Mesothelial cell of epicardium (in vitro differentiated cells): Measurements from ENCODE around the gene LINC00632. TPM values are rescaled to one million over a fixed set of nuclear protein-coding genes. Genes with fewer than 3 reads are reported as not detected.
"Not testable (repeated sequence)": the region's sequence is repeated elsewhere in the genome, so short reads cannot be mapped to it uniquely, and the experiment has no call there.

ENCODE experiments used
- DNase-seq, 2 experiments: peaks; one replicate each; pipeline ENCODE4 v3.0.0; 2021; ENCODE audit warnings: low spot score in 2 of 2; ENCODE audit not compliant: unreplicated experiment in 2 of 2
- H3K27ac Mint-ChIP-seq: 2 replicates; pipeline ENCODE4 v1.8.0; 2021; ENCODE audit warnings: mixed read lengths
- H3K27me3 Mint-ChIP-seq: 2 replicates; pipeline ENCODE4 v1.8.0; 2021; ENCODE audit warnings: low read depth, mixed read lengths
- H3K36me3 Mint-ChIP-seq: 2 replicates; pipeline ENCODE4 v1.8.0; 2021; ENCODE audit warnings: mixed read lengths
- H3K4me1 Mint-ChIP-seq: 2 replicates; pipeline ENCODE4 v1.8.0; 2021; ENCODE audit warnings: mixed read lengths
- H3K4me3 Mint-ChIP-seq: 2 replicates; pipeline ENCODE4 v1.8.0; 2021; ENCODE audit warnings: mild to moderate bottlenecking, moderate library complexity, mixed read lengths
- H3K9me3 Mint-ChIP-seq: 2 replicates; pipeline ENCODE4 v1.8.0; 2021; ENCODE audit warnings: mixed read lengths
- CTCF ChIP-seq: fragments of 200-600 bp; sonication (generic); IDR thresholded peaks from one replicate; pipeline ENCODE4 v1.5.0; 2021; ENCODE audit warnings: antibody characterized with exemption; ENCODE audit not compliant: unreplicated experiment
- total RNA-seq: library from RNA; stranded (reverse); gene quantifications from 3 replicates; pipeline ENCODE4 v1.2.1, GENCODE V29; 2021

LINC00632 gene
- total RNA-seq: 283 to 308 TPM (median 293 TPM) in 3 replicates

- peak within 1 kb of the TSS; percentile 83 for H3K27ac Mint-ChIP-seq
- no peaks in the 10 kb centered on the region for H3K9me3 Mint-ChIP-seq
- H3K36me3 Mint-ChIP-seq: no peaks in the 10 kb centered on the region
- no peaks in the 10 kb centered on the region for H3K27me3 Mint-ChIP-seq
- no peak for TF ChIP-seq CTCF
- no peak for DNase-seq
- H3K4me3 Mint-ChIP-seq: peak within 1 kb of the TSS; percentile 66
- H3K4me1 Mint-ChIP-seq: peaks cover 22% of the 10 kb centered on the region
Measured at GRCh38 chrX:140709421-140709846, at the start of gene LINC00632. Gene LINC00632 (plus strand): TSS chrX:140709759.

DNA sequence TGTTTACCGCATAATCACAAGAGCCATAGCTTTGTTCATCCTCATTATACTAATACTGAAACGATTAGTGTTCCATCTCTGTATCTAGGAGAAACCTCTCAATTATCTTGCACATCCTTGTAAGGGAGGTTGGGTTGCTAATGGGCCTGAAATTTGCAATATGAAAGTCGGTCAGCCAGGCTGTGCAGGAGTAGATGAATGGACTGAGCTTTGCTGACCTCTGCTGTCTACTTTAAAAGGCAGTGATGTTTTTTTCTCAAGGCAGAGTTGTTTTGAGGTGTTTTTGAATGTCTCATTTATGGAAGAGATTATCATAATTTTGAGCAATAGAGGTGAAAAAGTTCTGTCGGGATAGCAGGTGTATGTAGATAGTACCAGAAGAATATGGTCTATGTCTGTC is 47.9 kb upstream of the LINC00632 start:
- Mint-ChIP-seq H3K27ac (no peak overlapping the region), H3K4me1 (no peaks in the 10 kb centered on the region), H3K4me3 (no peak overlapping the region), H3K9me3 (no peaks in the 10 kb centered on the region), H3K36me3 (no peaks in the 10 kb centered on the region), H3K27me3 (peaks cover 30% of the 10 kb centered on the region)
- no peak for DNase-seq
- no peak for TF ChIP-seq CTCF

DNA sequence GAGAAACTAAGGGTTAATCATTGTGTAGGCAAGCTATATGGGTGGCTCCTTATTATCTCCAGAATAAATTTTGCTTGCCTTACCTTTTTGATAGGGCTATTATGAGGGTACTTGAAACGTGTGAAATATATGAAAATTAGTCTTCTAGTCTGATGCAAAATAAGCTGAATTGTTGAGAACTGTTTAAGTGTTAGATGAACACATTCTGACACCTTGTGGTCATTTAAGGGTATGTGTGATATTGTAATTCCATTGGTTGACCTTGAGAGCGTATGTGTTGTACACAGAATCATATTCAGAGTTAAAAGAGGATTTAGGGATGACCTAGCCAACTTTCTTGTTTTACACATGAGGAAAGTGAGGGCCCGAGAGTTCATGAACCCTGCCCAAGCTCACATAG is 44.6 kb upstream of the LINC00632 start:
- DNase-seq: no peak
- Mint-ChIP-seq H3K27ac (no peak overlapping the region), H3K36me3 (no peaks in the 10 kb centered on the region), H3K9me3 (no peaks in the 10 kb centered on the region), H3K4me3 (no peak overlapping the region), H3K4me1 (no peaks in the 10 kb centered on the region), H3K27me3 (peaks cover 17% of the 10 kb centered on the region)
- TF ChIP-seq CTCF: peak; percentile 50

DNA sequence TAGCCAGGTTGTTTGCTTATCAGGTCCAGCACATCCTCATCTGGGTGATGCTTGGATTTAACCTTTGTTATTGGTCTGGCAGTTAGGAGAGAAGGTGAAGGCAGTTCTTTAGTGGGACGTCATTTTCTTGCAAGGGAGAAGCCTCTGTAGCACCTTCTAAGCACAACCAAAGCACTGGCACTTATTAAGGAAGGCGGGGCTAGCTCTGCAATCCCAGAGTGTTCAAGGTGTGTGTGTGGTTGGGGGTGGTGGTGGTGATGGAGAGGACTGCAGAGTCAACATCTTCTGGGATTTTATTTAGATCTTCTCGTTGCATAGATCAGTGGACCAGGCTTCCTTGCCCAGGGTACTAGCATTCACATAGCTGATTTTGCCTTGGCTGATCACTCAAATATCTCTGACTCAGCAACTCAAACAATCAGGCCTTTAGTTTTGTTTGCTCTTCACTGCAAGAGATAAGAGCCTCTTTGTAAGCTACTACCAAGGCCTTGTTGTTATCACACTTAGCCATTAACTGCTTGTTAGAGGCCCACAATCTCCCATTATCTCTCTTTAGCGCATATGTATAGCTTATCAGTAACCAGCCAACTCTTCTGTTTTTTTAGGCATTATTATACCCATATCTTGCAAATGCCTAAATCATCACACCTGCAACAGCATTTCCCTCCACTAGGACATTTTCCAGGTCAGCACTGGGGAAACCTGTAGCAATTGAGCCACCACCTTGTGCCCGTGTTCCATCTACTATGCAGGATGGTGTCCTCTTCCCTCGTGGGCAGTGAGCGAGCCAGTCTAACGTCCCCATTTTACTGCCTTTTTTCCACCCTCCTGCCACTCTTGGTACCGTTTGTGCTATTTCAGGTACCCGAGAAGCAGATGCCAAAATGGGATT is 36.5 kb upstream of the LINC00632 start:
- Mint-ChIP-seq H3K27ac (no peak overlapping the region), H3K27me3 (peaks cover 26% of the 10 kb centered on the region), H3K4me3 (no peak overlapping the region), H3K9me3 (no peaks in the 10 kb centered on the region), H3K4me1 (no peaks in the 10 kb centered on the region), H3K36me3 (no peaks in the 10 kb centered on the region)
- peak; percentile 17 for TF ChIP-seq CTCF
- DNase-seq: no peak

- peaks cover 6% of the 10 kb centered on the region for H3K27me3 Mint-ChIP-seq
- H3K4me3 Mint-ChIP-seq: no peak overlapping the region
- no peaks in the 10 kb centered on the region for H3K36me3 Mint-ChIP-seq
Measured at GRCh38 chrX:140687706-140688105, 21.9 kb upstream of the LINC00632 start.

DNA sequence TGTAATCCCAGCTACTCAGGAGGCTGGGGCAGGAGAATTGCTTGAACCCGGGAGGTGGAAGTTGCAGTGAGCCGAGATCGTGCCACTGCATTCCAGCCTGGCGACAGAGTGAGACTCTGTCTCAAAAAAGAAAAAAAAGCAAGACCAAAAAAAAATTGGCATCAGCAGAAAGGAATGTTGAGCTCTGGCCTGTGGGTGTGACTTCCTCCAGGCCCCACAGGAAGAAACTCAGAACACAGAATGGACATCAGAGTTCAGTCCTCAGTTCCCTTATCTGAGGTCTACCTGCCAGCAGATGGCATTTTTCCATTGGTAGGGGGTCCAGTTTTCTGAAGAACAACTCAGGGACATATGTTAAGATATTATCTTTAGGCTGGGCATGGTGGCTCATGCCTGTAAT is 18.0 kb upstream of the LINC00632 start:
- H3K4me3 Mint-ChIP-seq, H3K4me1 Mint-ChIP-seq, H3K36me3 Mint-ChIP-seq, H3K27me3 Mint-ChIP-seq, H3K27ac Mint-ChIP-seq, H3K9me3 Mint-ChIP-seq, DNase-seq: not testable (repeated sequence)

More at GRCh38 chrX:140687706-140688105, 21.9 kb upstream of the LINC00632 start:
- H3K27ac Mint-ChIP-seq: no peak overlapping the region
- no peak for TF ChIP-seq CTCF
- H3K4me1 Mint-ChIP-seq: no peaks in the 10 kb centered on the region
- DNase-seq: no peak
- peaks cover 18% of the 10 kb centered on the region for H3K9me3 Mint-ChIP-seq
